Fibroblast of upper back skin (primary cell): ENCODE results near the gene B3GALT5.
"Not testable (repeated sequence)": the region's sequence is repeated elsewhere in the genome, so short reads cannot be mapped to it uniquely, and the experiment has no call there.

Experiments
- DNase-seq: peaks from one replicate; pipeline ENCODE4 v3.0.0-alpha.2; 2013

The B3GALT5 gene

GRCh38 chr21:39612233-39613040 lies at the start of gene B3GALT5:
B3GALT5 (plus strand) TSS chr21:39612940; CDS start chr21:39660560, 47,620 bp downstream.
- DNase-seq: peak; percentile 47

DNA sequence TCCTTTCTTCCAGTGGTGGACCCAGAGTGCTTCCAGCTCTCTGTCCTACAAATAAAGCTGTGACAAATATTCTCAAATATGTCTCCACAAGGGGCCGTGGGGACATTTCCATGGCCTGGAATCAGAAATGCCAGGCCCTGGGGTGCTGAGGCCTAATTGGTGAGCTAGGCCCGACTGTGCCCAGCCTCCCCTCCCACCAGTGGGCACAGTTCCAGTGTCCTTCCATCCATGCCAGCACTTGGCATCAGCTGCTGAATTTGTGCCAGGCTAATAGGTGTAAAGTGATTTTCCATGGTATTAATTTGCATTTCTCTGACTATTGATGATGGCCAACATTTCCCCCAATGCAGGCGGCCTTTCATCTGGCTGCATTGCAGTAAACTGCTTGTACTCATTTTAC lies 48.5 kb upstream of the B3GALT5 start:
- DNase-seq: no peak

GRCh38 chr21:39567180-39567972 lies 45.4 kb upstream of the B3GALT5 start:
- DNase-seq: no peak

GRCh38 chr21:39568361-39568760 lies 44.4 kb upstream of the B3GALT5 start:
- DNase-seq: no peak

DNA sequence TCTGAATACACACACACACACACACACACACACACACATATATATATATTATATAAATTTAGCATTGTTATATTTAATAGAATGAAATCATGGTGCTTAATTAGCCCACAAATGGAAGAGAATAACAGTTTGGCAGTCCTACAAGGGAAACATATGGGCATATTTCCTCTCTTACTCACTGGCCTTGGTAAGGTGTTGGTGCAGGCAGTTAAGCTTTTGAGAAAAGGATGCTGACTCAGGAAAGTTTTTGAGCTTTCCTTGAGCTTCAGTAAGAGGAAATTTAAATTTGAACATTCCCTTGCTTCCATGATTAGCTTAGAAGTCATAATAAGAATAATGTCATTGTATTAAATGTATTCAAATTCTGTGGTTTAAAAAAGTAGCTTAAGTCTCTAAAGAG lies 37.0 kb upstream of the B3GALT5 start:
- peak; percentile 41 for DNase-seq

GRCh38 chr21:39576518-39577128 lies 36.1 kb upstream of the B3GALT5 start:
- no peak for DNase-seq

GRCh38 chr21:39579734-39580332 lies 32.9 kb upstream of the B3GALT5 start:
- DNase-seq: no peak

GRCh38 chr21:39580744-39581143 lies 32.0 kb upstream of the B3GALT5 start:
- no peak for DNase-seq

GRCh38 chr21:39581414-39581813 lies 31.3 kb upstream of the B3GALT5 start:
- no peak for DNase-seq

GRCh38 chr21:39582749-39583148 lies 30.0 kb upstream of the B3GALT5 start:
- no peak for DNase-seq

DNA sequence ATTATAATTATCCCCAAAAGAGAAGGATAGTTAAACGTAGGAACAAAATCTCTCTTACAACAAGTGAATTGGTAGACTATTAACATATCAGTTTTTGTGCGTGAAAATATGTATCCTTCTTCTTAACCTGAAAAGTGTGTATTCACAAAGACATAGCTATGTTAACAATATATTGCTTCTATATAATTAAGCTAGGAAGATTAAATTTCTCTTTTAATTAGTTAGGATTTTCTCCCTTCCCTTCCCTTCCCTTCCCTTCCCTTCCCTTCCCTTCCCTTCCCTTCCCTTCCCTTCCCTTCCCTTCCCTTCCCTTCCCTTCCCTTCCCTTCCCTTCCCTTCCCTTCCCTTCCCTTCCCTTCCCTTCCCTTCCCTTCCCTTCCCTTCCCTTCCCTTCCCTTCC lies 29.2 kb upstream of the B3GALT5 start:
- not testable (repeated sequence) for DNase-seq

- DNase-seq: no peak
Observed at GRCh38 chr21:39587376-39587775, 25.4 kb upstream of the B3GALT5 start.

- DNase-seq: no peak
Observed at GRCh38 chr21:39588884-39589283, 23.9 kb upstream of the B3GALT5 start.

DNA sequence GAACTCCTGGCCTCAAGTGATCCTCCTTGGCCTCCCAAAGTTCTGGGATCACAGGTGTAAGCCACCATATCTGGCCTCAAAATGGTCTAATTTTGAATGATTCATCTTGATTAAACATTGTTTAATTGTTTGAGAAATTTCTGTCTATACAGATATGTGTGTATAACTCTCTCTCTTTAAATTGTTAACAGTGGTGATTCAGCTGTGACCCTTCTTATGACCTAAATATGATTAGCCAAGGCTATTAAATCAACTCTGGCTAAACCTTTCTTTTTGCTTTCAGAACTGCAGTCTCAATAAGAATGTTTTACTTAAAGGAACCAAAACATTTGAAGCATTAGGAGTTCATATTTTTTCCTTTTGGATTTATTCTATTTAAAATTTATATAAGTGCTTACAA lies 19.2 kb upstream of the B3GALT5 start:
- DNase-seq: no peak

- no peak for DNase-seq
Observed at GRCh38 chr21:39595465-39595864, 17.3 kb upstream of the B3GALT5 start.

GRCh38 chr21:39597595-39597994 lies 15.1 kb upstream of the B3GALT5 start:
- DNase-seq: no peak

DNA sequence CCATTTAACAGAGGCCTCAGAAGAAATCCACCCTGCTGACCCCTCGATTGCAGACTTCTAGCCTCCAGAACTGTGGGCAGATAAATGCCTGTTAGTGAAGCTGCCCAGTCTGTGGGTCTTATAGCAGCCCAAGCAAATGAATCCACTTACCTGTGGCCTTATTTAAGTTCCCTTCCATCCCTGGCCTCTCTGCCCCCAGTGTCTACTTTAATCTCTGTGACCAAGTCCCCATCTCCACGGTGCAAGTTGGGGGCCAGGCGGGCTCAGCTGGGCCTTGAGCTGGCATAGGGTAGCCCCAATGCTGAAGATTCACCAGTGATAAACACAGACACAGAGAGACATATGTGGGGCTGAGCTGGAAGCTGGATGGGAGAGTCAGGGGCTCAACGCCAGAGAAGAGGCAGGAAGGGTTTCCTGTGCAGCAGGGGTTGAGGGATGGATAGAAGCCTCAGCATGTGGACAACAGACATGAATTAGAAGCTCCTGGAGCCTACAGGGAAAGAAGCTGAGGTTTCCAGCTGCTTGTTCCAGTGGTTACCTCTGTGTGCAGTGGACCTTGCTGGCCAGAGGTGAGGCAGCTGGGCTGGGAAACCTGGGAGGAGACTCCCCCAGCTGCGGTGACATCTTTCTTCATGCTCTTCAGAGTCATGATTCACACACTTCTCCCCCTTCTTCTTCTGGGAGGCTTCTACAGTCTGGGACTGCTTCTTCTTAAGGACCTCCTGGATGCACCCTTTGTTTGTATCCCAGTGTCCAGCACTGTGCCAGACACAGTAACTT lies 13.4 kb upstream of the B3GALT5 start:
- no peak for DNase-seq

DNA sequence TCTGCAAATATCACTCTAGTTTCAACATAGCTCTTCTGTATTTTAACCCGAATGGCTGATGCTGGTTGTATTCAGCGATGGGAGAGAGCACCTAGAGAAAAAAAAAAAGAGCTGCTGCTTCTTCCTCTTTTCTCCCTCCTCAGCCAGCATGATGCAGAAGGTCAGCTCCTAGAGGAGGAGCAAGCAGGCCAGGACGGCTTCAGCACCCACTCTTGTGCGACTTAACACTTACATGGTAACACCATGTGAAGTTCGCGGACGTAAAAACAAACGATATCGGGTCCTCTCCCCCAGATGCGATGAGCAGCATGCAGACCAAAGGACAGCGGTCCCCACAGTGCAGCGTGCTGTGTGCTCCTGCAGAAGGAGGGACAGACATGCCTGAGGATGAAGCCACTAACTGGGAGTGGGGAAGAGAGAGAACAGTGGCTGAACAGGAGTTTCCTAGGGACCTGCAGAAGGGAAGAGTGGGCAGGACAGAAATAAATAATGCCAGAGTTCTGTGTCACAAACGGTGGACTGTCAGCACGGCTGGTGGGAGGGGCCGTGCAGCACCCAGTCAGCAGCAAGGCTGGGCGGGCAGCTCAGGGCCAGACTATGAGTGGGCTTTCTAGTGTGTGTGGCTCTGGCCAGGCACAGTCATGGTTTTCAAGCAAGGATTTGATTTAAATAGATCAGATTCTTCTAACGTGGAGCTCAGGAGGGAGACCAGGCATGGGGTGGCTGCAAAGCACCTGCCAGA lies 11.4 kb upstream of the B3GALT5 start:
- DNase-seq: peak; percentile 3

DNA sequence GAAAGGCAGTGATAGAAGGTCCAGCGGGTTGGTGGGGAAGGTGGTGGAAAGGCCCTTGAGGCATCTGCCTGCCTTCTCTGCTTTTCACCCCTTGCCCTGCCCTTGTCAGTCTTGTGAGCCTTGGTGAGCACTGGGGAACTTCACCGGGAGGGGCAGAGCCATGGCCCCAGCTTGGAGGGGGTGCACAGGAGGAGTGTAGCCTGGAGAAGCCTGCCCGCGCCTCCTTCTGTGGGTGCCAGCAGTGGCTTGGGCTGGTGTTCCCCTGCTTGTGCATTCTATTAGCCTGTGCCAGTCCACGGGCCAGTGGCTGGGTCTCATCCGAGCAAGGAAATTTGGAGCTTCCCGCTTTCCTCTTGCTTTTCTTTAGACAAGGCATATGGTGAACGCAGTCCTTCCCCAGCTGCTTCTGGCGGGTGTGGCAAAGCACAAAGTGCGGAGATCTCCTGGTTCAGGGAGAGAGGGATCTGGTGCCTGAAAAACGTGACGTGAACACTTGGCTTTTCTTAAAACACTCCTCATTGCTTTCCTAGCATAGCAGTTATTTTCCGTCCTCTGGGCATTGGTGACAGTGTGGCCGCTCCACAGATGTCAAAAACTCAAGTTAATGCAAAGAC lies 10.6 kb upstream of the B3GALT5 start:
- DNase-seq: no peak

DNA sequence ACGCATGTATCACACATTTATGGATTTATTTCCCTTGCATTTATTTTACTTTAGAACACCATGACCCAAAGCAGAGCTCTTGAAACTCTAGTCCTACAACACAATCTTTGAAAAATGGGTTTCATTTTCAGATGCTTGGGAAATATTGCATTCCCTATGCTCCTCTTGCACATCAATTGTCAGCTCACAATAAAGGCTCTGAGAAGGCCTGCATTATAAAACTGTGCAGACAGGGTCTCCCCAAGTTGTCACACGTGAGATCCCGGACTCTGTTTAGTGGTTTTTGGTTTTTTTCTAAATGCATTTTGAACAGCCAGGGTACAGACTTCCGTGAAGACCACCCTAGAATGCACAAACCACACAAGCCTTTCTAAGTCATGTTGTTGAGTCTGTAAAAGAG lies 9.9 kb upstream of the B3GALT5 start:
- DNase-seq: no peak

GRCh38 chr21:39604951-39605350 lies 7.8 kb upstream of the B3GALT5 start:
- DNase-seq: no peak
